HG02870 (cell line): ENCODE measurements around the gene PLAAT1.

Source experiments
- ATAC-seq: cut with Tn5 transposase; IDR thresholded peaks from one replicate; pipeline ENCODE4 v1.9.1; 2021; ENCODE audit warnings: mild to moderate bottlenecking, moderate library complexity; ENCODE audit not compliant: unreplicated experiment

PLAAT1 gene

DNA sequence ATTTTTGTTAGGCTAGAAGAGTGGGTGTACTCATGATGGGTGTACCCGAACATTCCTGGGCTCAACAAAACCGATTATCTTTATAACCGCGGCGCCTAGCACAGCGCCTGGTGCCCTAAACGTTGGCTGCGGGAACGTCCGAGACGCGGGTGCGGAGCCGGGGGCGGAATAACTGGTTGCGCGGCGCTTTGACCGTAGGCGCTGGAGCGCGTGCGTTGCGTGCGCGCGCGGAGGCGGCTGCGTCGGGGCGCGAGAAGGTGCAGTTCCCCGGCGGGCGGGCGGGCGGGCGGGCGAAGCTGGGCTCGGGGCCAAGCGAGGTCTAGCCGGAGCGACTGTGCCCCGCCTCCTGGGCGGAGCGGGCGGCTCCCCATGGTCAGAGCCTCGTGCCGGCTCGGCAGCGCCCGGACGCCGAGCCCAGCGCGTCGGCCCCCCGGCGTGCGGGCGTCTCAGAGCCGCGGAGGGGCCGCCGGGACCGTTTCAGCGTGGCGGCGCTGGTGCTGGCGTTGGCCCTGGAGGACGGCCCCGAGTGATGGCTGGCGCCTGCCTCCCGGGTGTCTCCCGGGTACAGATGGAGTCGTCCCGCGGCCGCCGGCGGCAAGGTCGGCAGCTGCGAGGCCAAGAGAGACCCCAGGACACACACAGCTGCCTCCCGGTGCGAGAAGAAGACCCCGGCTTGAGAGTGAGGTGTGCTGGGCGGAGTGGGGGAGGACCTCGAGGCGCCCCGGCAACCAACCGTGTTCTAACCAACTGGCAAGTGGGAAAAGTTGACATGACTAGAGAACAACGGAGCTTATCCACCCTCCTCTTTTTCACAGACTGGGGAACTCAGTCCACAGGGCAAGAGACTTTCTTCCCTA, at the start of gene PLAAT1:
PLAAT1 (plus strand) TSS at position 373 of the 857 bp plus-strand sequence. CDS start 14,429 bp downstream, outside the sequence.
- ATAC-seq, result peak; percentile 68

DNA sequence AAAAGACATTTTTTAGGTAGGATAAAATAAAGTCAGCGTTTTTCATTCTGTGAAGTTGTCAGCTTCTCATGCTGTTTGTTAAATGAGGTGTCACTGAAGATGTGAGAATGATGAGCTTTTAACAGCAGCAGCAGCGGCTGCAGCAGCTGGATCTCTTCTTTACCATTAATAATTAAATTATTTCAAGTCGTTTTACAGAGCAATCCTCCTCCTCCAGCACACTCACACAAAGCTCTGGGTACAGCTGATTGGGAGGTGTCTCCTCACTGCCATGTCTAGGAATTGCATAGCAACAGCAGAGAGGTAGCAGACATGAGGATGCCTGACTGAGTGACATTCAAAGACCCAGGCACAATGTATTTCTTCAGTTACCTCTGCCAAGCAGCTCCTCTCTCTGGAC, 46.7 kb upstream of the PLAAT1 start:
- ATAC-seq, result no peak

DNA sequence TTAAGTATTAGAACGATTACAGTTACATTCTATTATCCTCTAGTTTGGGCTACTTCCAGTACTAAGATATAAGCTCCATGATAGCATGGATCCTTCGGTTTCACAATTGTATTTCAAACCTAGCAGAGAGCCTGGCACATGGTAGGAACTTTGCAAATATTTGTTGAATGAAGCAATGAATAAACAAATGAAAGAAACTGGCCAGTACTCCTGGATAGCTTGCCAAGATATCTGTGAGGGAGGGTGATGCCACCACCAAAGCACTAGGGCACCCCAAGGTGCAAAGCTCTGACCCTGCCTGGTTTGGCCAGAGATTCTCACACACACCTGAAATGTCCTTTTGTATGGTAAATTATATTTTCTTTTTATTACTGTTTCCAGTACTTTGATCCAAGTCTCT, 44.3 kb upstream of the PLAAT1 start:
- no peak for ATAC-seq

DNA sequence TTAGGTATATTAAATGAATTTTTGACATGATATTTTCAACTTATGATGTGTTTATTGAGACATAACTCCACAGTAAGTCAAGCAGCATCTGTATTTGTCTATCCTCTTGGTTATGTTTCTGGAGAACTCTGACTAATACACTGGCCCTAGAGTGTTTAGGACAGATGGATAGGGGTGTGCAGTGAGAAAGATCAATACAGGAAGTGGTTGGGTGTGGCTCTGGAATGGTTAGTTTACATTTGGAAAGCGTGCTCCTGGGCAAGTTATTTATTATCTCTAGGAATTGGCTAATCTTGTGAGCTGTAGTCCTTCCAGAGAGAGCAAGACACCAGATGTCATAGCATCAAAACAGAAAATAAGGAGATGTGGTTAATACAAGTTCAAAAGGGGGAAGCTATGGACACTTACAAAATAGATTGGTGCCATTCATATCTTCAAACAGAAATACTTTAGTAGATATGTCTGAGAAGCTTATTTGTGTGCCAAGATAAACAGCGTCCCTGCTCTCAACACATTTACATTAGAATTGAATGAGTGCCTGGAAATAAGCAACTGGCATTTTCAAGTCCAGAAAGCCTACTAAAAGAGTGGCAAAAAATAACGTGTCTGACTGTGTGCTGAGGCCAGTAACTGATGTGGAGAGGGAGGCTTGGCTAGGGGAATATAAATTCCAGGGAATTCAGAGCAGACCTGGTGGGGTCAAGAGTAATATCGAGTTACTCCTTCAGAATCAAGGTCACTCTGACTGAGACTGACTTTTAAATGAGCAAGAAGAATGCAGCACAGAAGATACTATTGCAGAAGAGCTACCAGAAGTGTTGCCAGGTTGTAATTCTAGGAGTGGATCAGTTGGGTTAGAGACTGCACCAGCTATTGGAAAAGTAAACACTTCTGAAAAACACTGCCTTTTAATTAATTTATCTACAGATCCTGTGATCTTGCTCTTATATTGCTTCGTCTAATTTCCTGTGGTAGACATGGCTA, 33.4 kb upstream of the PLAAT1 start:
- no peak for ATAC-seq

DNA sequence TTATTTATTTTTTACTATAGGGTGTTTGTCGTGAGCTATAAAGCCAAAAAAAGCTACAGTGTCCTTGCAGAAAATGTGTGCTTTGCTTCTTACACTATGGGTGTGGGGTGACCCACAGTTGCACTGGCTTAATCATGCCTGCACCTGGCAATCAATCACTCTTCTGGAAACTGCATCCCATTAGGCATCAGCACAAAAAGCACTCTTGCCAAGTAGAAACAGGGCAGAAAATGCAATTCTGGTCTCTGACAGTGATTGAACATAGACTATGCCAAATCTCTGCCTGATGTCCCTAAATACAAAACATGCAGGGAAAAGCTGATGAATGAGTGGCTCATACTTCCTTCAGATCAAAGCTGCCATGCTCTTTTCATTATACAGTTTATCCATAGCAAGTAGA, 30.4 kb upstream of the PLAAT1 start:
- no peak for ATAC-seq

DNA sequence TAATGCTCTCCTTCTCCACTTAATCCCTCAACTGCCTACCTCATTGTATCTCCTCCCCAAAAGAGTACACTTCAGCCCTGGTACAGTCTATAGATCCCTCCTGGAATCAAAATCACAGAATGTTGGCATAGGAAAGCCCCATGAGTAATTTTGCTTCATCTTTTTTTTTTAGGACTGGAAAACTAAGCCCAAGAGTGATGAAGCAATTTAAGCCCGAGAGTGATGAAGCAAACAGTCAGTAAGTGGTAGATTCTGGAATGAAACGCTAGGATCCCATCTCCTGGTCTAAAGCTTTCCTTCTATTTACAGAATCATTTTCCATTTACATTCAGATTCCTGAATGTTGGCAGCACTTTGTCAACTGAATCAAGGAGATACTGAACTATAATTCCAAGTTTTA, 29.8 kb upstream of the PLAAT1 start:
- ATAC-seq, result no peak

DNA sequence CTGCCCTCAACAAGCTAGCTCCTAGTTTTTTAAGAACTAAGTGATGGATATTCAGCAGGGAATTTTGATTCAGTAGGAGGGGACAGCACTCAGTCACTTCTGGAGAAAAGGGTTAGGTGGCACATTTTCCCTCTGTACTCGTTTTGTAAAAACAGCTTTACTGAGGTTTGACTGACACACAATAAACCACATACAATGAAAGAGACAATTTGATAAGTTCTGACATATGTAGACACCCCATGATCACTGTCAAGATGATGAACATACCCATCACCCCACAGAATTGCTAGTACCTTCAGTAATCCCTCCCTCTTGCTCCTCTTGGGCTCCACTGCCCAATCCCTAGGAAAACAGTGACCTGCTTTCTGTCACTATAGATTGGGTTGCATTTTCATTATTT, 29.0 kb upstream of the PLAAT1 start:
- no peak for ATAC-seq

DNA sequence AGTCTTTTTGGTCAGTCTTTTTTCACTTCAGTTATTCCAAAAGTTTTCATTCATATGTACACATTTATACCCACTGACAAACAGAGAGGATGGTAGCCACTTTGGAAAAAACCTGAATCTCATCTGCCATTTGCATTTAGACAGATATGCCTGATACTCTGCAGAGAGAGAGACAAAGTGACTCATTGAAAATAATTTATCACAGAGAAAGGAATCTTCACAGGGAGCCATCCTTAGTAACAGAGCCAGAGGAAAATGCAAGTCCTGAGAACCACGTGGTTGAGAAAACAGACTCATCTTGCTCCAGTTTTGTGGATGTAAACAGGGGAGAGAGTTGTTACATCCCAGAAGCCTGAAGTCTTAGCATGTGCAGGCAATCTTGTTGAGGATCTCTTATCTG, 28.2 kb upstream of the PLAAT1 start:
- ATAC-seq, result no peak

DNA sequence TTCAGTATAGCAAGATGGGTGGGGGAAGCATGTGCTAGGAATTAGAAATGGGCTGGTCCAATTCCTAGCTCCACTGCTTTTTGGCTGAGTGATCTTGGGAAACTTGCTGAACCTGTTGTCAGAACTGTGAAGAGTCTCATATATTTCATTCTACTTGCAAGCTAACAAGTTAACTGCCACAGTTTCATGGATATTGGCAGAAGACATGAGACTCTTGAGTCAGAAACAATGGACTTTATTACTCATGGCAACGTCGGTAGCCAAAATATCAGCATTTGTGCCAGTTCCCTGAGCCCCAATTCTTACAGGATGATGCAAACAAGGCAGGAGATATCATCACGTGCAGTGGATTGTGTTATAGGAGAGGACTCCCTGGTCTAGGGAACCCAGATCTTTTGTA, 26.6 kb upstream of the PLAAT1 start:
- ATAC-seq, result no peak

DNA sequence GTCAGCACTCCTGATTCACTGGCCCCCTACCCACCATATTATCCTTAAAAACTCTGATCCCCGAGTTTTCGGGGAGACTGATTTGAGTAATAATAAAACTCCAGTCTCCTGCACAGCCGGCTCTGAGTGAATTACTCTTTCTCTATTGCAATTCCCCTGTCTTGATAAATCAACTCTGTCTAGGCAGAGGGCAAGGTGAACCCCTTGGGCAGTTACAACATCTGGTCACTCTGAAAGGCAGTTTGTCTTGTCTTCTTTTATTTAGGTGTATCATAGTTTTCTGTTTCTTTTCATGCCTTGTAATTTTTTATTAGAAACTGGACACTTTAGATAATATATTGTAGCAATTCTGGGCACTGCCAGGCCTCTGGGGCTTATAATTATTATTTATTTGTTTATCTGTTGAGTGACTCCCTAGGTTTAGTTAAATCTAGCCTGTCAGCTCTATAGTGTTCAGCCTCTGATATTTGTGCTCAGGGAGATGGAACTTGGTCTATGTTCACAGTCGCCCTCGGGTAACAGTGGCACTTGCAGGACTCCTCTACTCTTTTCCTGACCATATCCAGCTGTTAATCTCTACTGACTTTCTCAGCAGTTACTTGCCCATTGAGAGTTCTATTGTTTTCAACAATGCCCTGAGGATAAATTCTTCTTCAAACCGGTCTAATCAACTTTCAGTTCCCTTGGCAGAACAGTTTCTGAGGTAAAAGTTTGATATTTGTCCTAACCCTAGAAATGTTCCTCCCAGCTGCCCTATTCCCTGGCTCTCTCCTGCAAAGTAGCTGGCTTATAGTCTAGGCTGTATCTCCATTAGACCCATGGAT, 15.5 kb upstream of the PLAAT1 start:
- ATAC-seq, result no peak

DNA sequence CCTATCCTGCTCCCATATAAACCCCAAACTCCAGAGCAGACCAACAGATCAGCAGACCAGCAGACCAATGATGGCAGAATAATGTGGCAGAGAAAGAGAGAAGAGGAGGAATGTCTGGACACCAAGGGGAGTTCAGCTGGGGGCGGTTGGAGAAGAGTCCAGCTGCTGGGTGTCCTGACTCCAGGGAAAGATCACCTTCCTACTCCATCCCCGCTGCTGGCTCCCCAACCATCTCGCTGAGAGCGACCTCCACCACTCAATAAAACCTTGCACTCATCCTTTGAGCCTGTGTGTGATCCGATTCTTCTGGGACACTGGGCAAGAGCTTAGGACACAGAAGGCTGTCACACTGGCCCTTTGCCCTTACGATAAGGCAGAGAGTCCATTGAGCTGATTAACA, 12.8 kb upstream of the PLAAT1 start:
- ATAC-seq, result no peak

DNA sequence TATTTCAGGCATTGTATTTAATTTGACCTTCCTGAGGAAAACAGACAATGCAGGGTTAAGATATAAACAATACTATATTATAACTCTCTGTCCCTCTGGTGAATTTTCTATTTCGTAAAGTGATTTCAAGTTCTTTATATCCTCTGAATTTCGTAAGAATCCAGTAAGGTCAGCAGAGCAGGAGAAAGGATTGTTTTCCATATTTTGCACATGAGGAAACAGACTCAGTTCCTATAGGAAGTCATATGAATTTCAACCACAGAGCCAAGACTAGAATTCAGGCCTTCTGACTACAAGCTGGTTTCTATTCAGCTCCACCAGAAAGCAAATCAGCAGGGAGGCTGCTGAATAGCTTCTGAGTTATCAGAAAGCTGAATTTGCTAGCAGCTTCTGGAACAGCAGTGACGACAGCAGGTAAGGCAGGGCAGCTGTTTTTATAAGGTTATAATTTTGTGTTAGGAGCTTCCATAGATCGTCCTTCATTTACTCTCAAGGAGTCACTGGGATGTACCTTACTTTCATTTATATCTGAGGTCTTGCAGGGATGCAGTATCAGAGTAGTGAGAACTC, 11.1 kb upstream of the PLAAT1 start:
- ATAC-seq, result no peak

DNA sequence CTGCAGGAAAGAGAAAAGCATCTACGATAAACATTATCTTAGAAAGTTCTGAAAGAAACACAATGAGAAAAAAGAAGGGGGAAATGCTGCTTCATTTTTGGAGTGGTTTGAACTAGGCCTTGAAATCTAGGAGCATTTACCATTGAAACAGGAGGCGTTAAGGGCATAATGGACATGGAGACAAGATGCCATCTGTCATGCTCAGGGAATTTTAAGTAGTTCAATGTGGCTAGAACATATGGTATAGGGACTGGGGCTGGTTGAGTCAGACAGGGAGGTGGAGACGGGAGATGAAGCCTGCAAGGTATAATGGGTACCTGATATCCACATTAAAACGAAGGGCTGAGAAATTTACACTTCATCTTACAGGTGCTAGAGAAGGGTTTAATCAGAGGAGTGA, 10.4 kb upstream of the PLAAT1 start:
- ATAC-seq, result no peak

DNA sequence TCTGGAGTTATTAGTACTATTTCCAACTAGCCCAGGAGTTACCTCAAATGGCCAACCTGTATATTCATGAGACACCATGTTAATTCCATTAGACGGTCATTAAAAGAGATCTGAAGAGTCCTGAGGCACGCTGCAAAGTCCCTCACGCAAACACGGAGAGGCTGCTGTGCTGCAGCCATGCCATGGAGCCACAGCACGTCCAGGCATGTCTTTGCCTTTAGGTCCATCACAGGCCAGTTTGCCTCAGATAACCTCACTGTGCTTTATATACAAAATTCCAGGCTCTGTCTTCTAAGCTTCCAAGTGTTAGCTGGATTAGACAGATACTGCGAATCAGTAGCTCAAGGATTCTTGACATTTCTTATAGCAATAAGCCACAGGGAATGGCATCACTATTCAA, 9.8 kb upstream of the PLAAT1 start:
- no peak for ATAC-seq

DNA sequence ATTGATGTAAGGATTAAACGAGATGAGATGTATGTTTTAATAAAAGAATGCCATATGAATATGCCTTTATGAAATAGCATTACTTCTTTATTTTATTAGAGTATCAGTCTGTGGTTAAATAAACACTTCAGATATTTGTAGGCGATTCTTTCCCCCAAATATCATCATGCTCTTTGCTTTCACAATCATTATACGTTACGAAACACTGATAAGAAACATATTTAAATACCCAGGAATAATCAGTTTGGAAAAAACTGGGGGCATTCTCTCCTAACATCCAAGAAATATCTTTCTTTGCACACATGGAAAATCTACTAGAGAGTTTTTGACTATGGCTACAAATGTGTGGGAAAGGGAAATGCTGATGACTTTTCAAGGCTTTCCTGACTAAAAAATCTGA, 4.4 kb upstream of the PLAAT1 start:
- no peak for ATAC-seq

DNA sequence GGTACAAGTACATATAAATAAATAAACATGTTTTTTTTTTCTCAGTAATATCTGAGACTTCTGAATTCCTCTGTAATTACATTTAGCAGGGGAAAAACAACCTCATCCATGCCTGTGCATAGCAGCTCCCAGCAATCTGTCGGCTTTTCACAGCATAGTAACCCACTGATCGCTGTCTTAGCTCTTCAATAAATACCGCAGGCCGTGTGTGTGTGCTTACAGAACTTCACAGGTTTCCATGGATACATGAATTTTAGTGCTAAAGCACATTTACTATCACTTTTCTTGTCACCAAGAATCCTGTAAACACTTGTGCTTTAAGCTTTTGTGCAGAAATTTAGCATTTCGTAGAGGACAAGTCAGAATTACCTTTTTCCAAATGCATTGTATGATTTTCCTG, 4.0 kb upstream of the PLAAT1 start:
- ATAC-seq, result no peak

DNA sequence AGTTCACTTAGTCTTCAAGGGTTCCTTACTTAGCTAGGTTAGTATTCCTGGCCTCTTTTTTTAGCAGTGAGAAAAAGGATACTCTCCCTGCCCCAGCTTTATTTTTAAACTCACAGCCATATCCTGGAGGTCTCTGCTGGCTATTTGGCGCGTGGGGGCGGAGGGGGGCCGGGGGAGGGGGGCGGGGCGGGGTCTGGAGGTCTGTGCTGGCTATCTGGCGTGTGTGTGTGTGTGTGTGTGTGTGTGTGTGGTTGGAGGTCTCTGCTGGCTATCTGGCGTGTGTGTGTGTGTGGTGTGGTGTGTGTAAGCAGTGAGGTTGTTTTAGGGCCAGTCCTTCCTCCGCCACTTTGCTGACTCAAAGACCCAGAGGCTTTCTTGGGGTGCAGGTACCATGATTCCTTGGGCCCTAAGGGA, 579 bp upstream of the PLAAT1 start:
- ATAC-seq, result no peak

DNA sequence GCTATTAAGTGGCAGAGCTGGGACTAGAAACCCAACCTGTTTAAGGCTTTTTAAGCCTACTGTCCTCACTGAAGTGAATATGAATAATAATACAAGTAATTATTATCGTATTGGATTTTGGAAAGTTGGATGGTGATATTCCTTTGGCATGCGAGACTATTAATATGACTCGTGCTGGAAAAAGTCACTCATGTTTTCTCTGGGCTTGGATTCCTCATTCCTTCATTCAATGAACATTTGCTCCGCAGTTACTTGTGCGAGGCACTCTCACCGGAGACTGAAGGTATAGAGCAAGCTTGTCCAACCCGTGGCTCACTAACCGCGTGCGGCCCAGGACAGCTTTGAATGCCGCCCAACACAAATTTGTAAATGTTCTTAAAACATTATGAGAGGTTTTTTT, 694 bp downstream of the PLAAT1 start:
- ATAC-seq, result no peak

DNA sequence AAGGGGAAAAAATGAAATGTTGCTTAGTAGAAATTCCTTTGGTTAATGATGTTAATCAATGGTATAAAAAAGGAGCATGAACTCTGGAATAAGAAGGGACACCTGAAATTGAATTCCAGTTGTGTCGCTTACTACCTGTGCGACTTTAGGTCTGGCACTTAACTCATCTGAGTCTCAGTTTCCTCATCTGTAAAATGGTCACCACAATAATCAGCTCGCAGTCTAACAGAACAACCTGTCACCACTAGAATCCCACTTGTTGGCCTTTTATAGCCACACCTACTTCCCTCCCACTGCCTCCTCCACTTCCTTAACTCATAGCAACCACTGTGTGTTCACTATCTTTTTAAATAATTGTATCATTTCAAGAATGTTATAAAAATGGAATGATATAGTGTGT, 2.5 kb downstream of the PLAAT1 start:
- no peak for ATAC-seq

DNA sequence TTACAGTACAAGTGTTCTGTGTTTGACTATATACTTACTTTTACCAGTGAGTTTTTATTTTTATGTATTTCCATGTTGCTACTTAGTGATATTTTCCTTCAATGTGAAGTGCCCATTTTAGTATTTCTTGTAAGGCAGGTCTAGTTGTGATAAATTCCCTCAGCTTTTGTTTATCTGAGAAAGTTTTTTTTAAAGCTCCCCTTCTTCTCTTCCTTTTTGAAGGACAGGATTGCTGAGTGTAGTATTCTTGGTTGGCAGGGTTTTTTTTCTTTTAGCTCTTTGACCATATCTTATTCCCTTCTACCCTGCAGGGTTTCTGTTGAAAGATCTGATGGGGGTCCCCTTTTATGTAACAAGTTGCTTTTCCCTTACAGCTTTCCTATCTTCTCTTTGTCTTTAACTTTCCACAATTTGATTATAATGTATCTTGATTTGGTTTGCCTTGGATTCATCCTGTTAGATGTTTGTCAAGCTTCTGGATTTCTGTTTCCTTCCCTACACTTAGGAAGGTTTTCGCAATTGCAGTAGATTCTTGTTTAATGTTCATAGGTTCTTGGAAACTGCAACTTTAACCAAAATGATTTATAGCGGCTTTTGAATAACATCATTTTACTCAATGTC, 7.9 kb downstream of the PLAAT1 start:
- ATAC-seq, result no peak
